Measurements from ENCODE around the gene LRP1.

LRP1 gene

DNA sequence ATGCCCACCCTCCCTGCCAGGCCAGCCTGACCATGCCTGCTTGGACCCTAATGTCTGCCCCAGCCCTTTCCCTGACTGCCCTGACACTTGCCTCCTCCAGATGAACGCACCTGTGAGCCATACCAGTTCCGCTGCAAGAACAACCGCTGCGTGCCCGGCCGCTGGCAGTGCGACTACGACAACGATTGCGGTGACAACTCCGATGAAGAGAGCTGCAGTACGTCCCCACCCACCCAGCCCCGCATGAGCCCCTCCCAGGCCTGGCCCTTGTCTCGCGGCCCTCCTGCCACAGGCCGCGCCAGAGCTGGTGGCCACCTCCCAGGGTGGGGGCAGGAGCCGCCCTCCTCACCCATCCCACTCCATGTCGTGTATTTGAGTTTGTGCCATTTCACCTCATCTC lies 74.0 kb downstream of the LRP1 start:
- Histone ChIP-seq H3K4me3 (replicated peaks; ENCODE audit: insufficient read depth, low read length) (no peak overlapping the region), H3K27ac (replicated peaks) (no peak overlapping the region), H3K27me3 (ENCODE audit: insufficient read depth, poor library complexity, severe bottlenecking) (no peaks in the 10 kb centered on the region)
- TF ChIP-seq, protein P1, sequence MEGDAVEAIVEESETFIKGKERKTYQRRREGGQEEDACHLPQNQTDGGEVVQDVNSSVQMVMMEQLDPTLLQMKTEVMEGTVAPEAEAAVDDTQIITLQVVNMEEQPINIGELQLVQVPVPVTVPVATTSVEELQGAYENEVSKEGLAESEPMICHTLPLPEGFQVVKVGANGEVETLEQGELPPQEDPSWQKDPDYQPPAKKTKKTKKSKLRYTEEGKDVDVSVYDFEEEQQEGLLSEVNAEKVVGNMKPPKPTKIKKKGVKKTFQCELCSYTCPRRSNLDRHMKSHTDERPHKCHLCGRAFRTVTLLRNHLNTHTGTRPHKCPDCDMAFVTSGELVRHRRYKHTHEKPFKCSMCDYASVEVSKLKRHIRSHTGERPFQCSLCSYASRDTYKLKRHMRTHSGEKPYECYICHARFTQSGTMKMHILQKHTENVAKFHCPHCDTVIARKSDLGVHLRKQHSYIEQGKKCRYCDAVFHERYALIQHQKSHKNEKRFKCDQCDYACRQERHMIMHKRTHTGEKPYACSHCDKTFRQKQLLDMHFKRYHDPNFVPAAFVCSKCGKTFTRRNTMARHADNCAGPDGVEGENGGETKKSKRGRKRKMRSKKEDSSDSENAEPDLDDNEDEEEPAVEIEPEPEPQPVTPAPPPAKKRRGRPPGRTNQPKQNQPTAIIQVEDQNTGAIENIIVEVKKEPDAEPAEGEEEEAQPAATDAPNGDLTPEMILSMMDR (IDR thresholded peaks at IDR 0.05; ENCODE audit: insufficient read depth, low read length), result no peak
- TF ChIP-seq, protein P2, sequence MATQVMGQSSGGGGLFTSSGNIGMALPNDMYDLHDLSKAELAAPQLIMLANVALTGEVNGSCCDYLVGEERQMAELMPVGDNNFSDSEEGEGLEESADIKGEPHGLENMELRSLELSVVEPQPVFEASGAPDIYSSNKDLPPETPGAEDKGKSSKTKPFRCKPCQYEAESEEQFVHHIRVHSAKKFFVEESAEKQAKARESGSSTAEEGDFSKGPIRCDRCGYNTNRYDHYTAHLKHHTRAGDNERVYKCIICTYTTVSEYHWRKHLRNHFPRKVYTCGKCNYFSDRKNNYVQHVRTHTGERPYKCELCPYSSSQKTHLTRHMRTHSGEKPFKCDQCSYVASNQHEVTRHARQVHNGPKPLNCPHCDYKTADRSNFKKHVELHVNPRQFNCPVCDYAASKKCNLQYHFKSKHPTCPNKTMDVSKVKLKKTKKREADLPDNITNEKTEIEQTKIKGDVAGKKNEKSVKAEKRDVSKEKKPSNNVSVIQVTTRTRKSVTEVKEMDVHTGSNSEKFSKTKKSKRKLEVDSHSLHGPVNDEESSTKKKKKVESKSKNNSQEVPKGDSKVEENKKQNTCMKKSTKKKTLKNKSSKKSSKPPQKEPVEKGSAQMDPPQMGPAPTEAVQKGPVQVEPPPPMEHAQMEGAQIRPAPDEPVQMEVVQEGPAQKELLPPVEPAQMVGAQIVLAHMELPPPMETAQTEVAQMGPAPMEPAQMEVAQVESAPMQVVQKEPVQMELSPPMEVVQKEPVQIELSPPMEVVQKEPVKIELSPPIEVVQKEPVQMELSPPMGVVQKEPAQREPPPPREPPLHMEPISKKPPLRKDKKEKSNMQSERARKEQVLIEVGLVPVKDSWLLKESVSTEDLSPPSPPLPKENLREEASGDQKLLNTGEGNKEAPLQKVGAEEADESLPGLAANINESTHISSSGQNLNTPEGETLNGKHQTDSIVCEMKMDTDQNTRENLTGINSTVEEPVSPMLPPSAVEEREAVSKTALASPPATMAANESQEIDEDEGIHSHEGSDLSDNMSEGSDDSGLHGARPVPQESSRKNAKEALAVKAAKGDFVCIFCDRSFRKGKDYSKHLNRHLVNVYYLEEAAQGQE (IDR thresholded peaks at IDR 0.05; ENCODE audit: insufficient replicate concordance, low read depth), result no peak
- TF ChIP-seq GABPA (IDR thresholded peaks at IDR 0.05; ENCODE audit: low read depth) (no peak), POLR2AphosphoS5 (IDR thresholded peaks at IDR 0.05; ENCODE audit: low read depth) (no peak), SPI1 (IDR thresholded peaks at IDR 0.05; ENCODE audit: borderline replicate concordance, low read depth) (no peak)
- DNase-seq (ENCODE audit: low read depth in 1 of 2, low spot score in 1 of 2), result no peak

DNA sequence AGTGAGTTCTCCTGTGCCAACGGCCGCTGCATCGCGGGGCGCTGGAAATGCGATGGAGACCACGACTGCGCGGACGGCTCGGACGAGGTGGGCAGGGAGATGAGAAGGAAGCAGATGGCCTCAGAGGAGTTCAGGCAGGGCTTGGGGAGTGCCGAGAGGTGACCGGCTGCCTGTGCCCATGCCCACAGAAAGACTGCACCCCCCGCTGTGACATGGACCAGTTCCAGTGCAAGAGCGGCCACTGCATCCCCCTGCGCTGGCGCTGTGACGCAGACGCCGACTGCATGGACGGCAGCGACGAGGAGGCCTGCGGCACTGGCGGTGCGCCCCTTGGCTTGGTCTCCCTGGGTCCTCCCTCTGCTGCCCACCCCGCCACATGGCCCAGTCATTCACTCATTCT lies 74.9 kb downstream of the LRP1 start:
- DNase-seq (ENCODE audit: low read depth in 1 of 2, low spot score in 1 of 2), result no peak
- TF ChIP-seq, protein P1 (IDR thresholded peaks at IDR 0.05; ENCODE audit: insufficient read depth, low read length), result no peak
- TF ChIP-seq GABPA (IDR thresholded peaks at IDR 0.05; ENCODE audit: low read depth), result no peak
- no peak for TF ChIP-seq POLR2AphosphoS5 (IDR thresholded peaks at IDR 0.05; ENCODE audit: low read depth)
- TF ChIP-seq, protein P2 (IDR thresholded peaks at IDR 0.05; ENCODE audit: insufficient replicate concordance, low read depth), result no peak
- no peak for TF ChIP-seq SPI1 (IDR thresholded peaks at IDR 0.05; ENCODE audit: borderline replicate concordance, low read depth)

DNA sequence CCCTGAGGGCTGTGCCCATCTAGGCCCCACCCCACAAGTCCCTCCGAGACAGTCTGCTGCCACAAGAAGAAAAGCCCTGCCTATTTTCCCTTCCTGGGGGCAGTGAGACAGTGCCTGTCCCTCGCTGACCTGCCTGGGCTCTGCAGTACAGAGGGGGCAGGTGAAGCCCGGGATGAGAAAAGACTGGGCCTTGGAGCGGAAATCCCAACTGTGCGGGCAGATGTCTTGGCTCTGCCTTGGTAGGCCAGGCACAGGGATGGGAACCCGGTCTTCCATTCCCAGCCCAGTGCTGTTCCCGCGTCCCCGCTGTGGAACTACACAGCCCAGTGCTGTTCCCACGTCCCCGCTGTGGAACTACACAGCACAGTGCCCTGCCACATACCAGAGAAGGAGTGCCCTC lies 75.5 kb downstream of the LRP1 start:
- TF ChIP-seq GABPA (IDR thresholded peaks at IDR 0.05; ENCODE audit: low read depth) (no peak), SPI1 (IDR thresholded peaks at IDR 0.05; ENCODE audit: borderline replicate concordance, low read depth) (no peak), POLR2AphosphoS5 (IDR thresholded peaks at IDR 0.05; ENCODE audit: low read depth) (no peak)
- TF ChIP-seq, protein P1 (IDR thresholded peaks at IDR 0.05; ENCODE audit: insufficient read depth, low read length), result no peak
- TF ChIP-seq, protein P2 (IDR thresholded peaks at IDR 0.05; ENCODE audit: insufficient replicate concordance, low read depth), result no peak
- H3K27me3 ChIP-seq (ENCODE audit: insufficient read depth, poor library complexity, severe bottlenecking), result no peaks in the 10 kb centered on the region
- H3K27ac ChIP-seq (replicated peaks), result no peak overlapping the region
- DNase-seq (ENCODE audit: low read depth in 1 of 2, low spot score in 1 of 2), result no peak
- H3K4me3 ChIP-seq (replicated peaks; ENCODE audit: insufficient read depth, low read length), result no peak overlapping the region

More for the DNA sequence above, 74.9 kb downstream of the LRP1 start:
- Histone ChIP-seq H3K27me3 (ENCODE audit: insufficient read depth, poor library complexity, severe bottlenecking) (no peaks in the 10 kb centered on the region), H3K27ac (replicated peaks) (no peak overlapping the region), H3K4me3 (replicated peaks; ENCODE audit: insufficient read depth, low read length) (no peak overlapping the region)
